Lower leg skin (tissue), 3 donors: ENCODE data around the gene STEAP3.

Experiments used
- CTCF ChIP-seq, 3 donors: fragments of 450-650 bp; IDR thresholded peaks; one replicate each; pipeline ENCODE4 v1.5.1; 2016; ENCODE audit warnings: antibody characterized with exemption in 3 of 3, mild to moderate bottlenecking in 3 of 3, moderate library complexity in 2 of 3
- POLR2A ChIP-seq, 2 donors: fragments of 450-650 bp; IDR thresholded peaks; one replicate each; pipeline ENCODE4 v1.6.1; 2016 to 2017; ENCODE audit warnings: antibody characterized with exemption in 2 of 2, mild to moderate bottlenecking in 1 of 2, moderate library complexity in 1 of 2

GRCh38 chr2:119174993-119175347 lies 48.7 kb upstream of the STEAP3 start:
- no peak for TF ChIP-seq CTCF (IDR thresholded peaks at IDR 0.05)
- TF ChIP-seq POLR2A (IDR thresholded peaks at IDR 0.05) = no peak
